GM23338 (cell line): ENCODE measurements around the gene PHYHD1. TPM values are rescaled to one million over a fixed set of nuclear protein-coding genes. Genes with fewer than 3 reads are reported as not detected.

Source experiments
- ATAC-seq: fragments of 200-7000 bp; cut with Tn5 transposase; 3 replicates; pipeline ENCODE4 v1.9.1; 2020
- DNase-seq: peaks from one replicate; pipeline ENCODE4 v3.0.0-alpha.2; 2015; ENCODE audit warnings: low spot score
- H2AFZ ChIP-seq: fragments of 200-600 bp; sonication (generic); 2 replicates; pipeline ENCODE4 v1.8.0; 2016; ENCODE audit warnings: antibody characterized with exemption, mild to moderate bottlenecking, moderate library complexity
- H3F3A ChIP-seq: fragments of 200-600 bp; sonication (generic); replicated peaks from 2 replicates; pipeline ENCODE4 v1.8.0; 2017; ENCODE audit warnings: antibody characterized with exemption, mixed run types, low read depth
- H3K27ac ChIP-seq: fragments of 200-600 bp; sonication (generic); 2 replicates; pipeline ENCODE4 v1.6.1; 2016; ENCODE audit warnings: low read depth
- H3K27me3 ChIP-seq: fragments of 200-600 bp; sonication (generic); 2 replicates; pipeline ENCODE4 v1.8.0; 2016; ENCODE audit warnings: mild to moderate bottlenecking, mixed run types, moderate library complexity; ENCODE audit not compliant: insufficient read depth
- H3K36me3 ChIP-seq: fragments of 200-600 bp; sonication (generic); 2 replicates; pipeline ENCODE4 v1.8.0; 2016; ENCODE audit warnings: mild to moderate bottlenecking; ENCODE audit not compliant: insufficient read depth
- H3K4me1 ChIP-seq: fragments of 200-600 bp; sonication (generic); 2 replicates; pipeline ENCODE4 v1.8.0; 2016; ENCODE audit warnings: mild to moderate bottlenecking, moderate library complexity; ENCODE audit not compliant: insufficient read depth
- H3K4me2 ChIP-seq: fragments of 200-600 bp; sonication (generic); 2 replicates; pipeline ENCODE4 v1.7.1; 2017; ENCODE audit warnings: mixed run types
- H3K4me3 ChIP-seq: fragments of 200-600 bp; sonication (generic); 2 replicates; pipeline ENCODE4 v1.6.1; 2016; ENCODE audit warnings: mixed run types
- H3K79me2 ChIP-seq: fragments of 200-600 bp; sonication (generic); replicated peaks from 2 replicates; pipeline ENCODE4 v1.8.0; 2017; ENCODE audit warnings: mild to moderate bottlenecking; ENCODE audit not compliant: insufficient read depth
- H3K9me2 ChIP-seq: fragments of 200-600 bp; sonication (generic); 2 replicates; pipeline ENCODE4 v1.8.0; 2017; ENCODE audit not compliant: insufficient read depth
- H4K20me1 ChIP-seq: fragments of 200-600 bp; sonication (generic); replicated peaks from 2 replicates; pipeline ENCODE4 v1.8.0; 2017; ENCODE audit warnings: mild to moderate bottlenecking; ENCODE audit not compliant: insufficient read depth
- H3K27ac Mint-ChIP-seq: 2 replicates; pipeline ENCODE4 v1.8.0; 2020; ENCODE audit warnings: inconsistent platforms, mild to moderate bottlenecking, moderate library complexity, mixed read lengths
- H3K27me3 Mint-ChIP-seq: 3 replicates; pipeline ENCODE4 v1.8.0; 2022; ENCODE audit warnings: low read depth, mild to moderate bottlenecking, moderate library complexity, mixed read lengths, inconsistent platforms; ENCODE audit not compliant: insufficient read depth, poor library complexity
- H3K36me3 Mint-ChIP-seq: 3 replicates; pipeline ENCODE4 v1.8.0; 2021; ENCODE audit warnings: low read depth, mild to moderate bottlenecking, inconsistent platforms, moderate library complexity, mixed read lengths
- H3K4me1 Mint-ChIP-seq: 3 replicates; pipeline ENCODE4 v1.8.0; 2020; ENCODE audit warnings: mild to moderate bottlenecking, inconsistent platforms, mixed read lengths
- H3K4me3 Mint-ChIP-seq: 3 replicates; pipeline ENCODE4 v1.8.0; 2021; ENCODE audit warnings: moderate library complexity, mild to moderate bottlenecking, inconsistent platforms, mixed read lengths
- H3K9me3 Mint-ChIP-seq: 3 replicates; pipeline ENCODE4 v1.8.0; 2020; ENCODE audit warnings: moderate library complexity, mild to moderate bottlenecking, inconsistent platforms, mixed read lengths
- CREB1 ChIP-seq: fragments of 250-450 bp; sonication (Bioruptor Pico); IDR thresholded peaks from 2 replicates; pipeline ENCODE4 v1.5.0; 2020; ENCODE audit warnings: low read depth, mild to moderate bottlenecking, moderate library complexity
- CTCF ChIP-seq, 2 experiments: fragments of 200-600 bp in 1 of 2; sonication (generic) in 1 of 2; conservative IDR thresholded peaks; 2 replicates each; pipeline versions ENCODE4 v1.5.1 to v1.6.1; 2016 to 2017; ENCODE audit warnings: antibody characterized with exemption in 2 of 2, low read depth in 2 of 2, mild to moderate bottlenecking in 2 of 2, moderate library complexity in 1 of 2
- ETS1 ChIP-seq: IDR thresholded peaks from 2 replicates; pipeline ENCODE4 v1.6.1; 2016; ENCODE audit warnings: antibody characterized with exemption
- EZH2 ChIP-seq: fragments of 200-600 bp; sonication (generic); IDR thresholded peaks from one replicate; pipeline ENCODE4 v1.8.0; 2017; ENCODE audit warnings: antibody characterized with exemption, mild to moderate bottlenecking, low read depth; ENCODE audit not compliant: unreplicated experiment
- EZH2phosphoT487 ChIP-seq: fragments of 200-600 bp; sonication (generic); IDR thresholded peaks from one replicate; pipeline ENCODE4 v1.8.1; 2018; ENCODE audit warnings: antibody characterized with exemption; ENCODE audit not compliant: unreplicated experiment
- JUNB ChIP-seq: IDR thresholded peaks from one replicate; pipeline ENCODE4 v1.6.1; 2016; ENCODE audit warnings: antibody characterized with exemption; ENCODE audit not compliant: unreplicated experiment
- NANOG ChIP-seq: IDR thresholded peaks from 2 replicates; pipeline ENCODE4 v1.6.1; 2016; ENCODE audit warnings: antibody characterized with exemption, borderline replicate concordance
- POLR2AphosphoS5 ChIP-seq: IDR thresholded peaks from 2 replicates; pipeline ENCODE4 v1.6.1; 2016; ENCODE audit warnings: antibody characterized with exemption, low read depth
- STAT1 ChIP-seq: IDR thresholded peaks from one replicate; pipeline ENCODE4 v1.6.1; 2016; ENCODE audit warnings: antibody characterized with exemption; ENCODE audit not compliant: unreplicated experiment
- ZNF114 ChIP-seq: fragments of 250-450 bp; sonication (Bioruptor Pico); IDR thresholded peaks from 2 replicates; pipeline ENCODE4 v1.5.0; 2020; ENCODE audit warnings: mild to moderate bottlenecking, moderate library complexity
- ZNF331 ChIP-seq: fragments of 250-450 bp; sonication (Bioruptor Pico); IDR thresholded peaks from 2 replicates; pipeline ENCODE4 v1.5.0; 2020; ENCODE audit warnings: low read depth, mild to moderate bottlenecking, moderate library complexity
- polyA plus RNA-seq: library from polyadenylated mRNA; unstranded; fragments of >200 nt; fragmentation: Nextera tagmentation; extraction: Ambion mirVana; gene quantifications from 2 replicates; pipeline ENCODE4 v1.2.1, GENCODE V29; 2016
- total RNA-seq: library from RNA; depleted of rRNA; stranded (reverse); fragments of >200 nt; shearing (Covaris generic); gene quantifications from 2 replicates; pipeline ENCODE4 v1.2.3, GENCODE V29; 2014
- TF ChIP-seq, protein P1 (sequence below): fragments of 250-450 bp; sonication (Bioruptor Pico); IDR thresholded peaks from 2 replicates; pipeline ENCODE4 v1.5.0; 2020; ENCODE audit warnings: mild to moderate bottlenecking, moderate library complexity
- TF ChIP-seq, protein P2 (sequence below): IDR thresholded peaks from one replicate; pipeline ENCODE4 v1.6.1; 2018; ENCODE audit warnings: antibody characterized with exemption; ENCODE audit not compliant: unreplicated experiment

PHYHD1 gene
- total and polyA plus RNA-seq, 2 experiments from 2014 or later = 10.4 to 16.8 TPM

- Mint-ChIP-seq H3K27me3 (peaks cover 6% of the 10 kb centered on the region), H3K36me3 (peaks cover 67% of the 10 kb centered on the region), H3K4me3 (no peak overlapping the region), H3K27ac (0 out of 2 replicates have a peak overlapping the region, but pooled peaks have one; percentile 95), H3K4me1 (peaks cover 32% of the 10 kb centered on the region), H3K9me3 (no peaks in the 10 kb centered on the region)
- Histone ChIP-seq H4K20me1 (peaks cover 16% of the 10 kb centered on the region; the same call in 1 of the 2 replicates), H3K4me1 (peaks cover 13% of the 10 kb centered on the region), H3K36me3 (peaks cover 5% of the 10 kb centered on the region; the same call in 1 of the 2 replicates), H3K4me2 (peak overlapping the region; percentile 64; the same call in 1 of the 2 replicates), H3K79me2 (peaks cover 31% of the 10 kb centered on the region), H2AFZ (no peak overlapping the region), H3F3A (no peaks in the 10 kb centered on the region), H3K9me2 (no peaks in the 10 kb centered on the region), H3K27me3 (no peaks in the 10 kb centered on the region), H3K27ac (peak overlapping the region; percentile 94; the same call in 1 of the 2 replicates), H3K4me3 (no peak overlapping the region)
- ATAC-seq = no peak
- no peak for TF ChIP-seq ZNF331
- no peak for TF ChIP-seq CTCF (conservative IDR thresholded peaks at IDR 0.05; ENCODE audit: low read depth in 2 of 2)
- no peak for TF ChIP-seq STAT1
- TF ChIP-seq, protein P1, sequence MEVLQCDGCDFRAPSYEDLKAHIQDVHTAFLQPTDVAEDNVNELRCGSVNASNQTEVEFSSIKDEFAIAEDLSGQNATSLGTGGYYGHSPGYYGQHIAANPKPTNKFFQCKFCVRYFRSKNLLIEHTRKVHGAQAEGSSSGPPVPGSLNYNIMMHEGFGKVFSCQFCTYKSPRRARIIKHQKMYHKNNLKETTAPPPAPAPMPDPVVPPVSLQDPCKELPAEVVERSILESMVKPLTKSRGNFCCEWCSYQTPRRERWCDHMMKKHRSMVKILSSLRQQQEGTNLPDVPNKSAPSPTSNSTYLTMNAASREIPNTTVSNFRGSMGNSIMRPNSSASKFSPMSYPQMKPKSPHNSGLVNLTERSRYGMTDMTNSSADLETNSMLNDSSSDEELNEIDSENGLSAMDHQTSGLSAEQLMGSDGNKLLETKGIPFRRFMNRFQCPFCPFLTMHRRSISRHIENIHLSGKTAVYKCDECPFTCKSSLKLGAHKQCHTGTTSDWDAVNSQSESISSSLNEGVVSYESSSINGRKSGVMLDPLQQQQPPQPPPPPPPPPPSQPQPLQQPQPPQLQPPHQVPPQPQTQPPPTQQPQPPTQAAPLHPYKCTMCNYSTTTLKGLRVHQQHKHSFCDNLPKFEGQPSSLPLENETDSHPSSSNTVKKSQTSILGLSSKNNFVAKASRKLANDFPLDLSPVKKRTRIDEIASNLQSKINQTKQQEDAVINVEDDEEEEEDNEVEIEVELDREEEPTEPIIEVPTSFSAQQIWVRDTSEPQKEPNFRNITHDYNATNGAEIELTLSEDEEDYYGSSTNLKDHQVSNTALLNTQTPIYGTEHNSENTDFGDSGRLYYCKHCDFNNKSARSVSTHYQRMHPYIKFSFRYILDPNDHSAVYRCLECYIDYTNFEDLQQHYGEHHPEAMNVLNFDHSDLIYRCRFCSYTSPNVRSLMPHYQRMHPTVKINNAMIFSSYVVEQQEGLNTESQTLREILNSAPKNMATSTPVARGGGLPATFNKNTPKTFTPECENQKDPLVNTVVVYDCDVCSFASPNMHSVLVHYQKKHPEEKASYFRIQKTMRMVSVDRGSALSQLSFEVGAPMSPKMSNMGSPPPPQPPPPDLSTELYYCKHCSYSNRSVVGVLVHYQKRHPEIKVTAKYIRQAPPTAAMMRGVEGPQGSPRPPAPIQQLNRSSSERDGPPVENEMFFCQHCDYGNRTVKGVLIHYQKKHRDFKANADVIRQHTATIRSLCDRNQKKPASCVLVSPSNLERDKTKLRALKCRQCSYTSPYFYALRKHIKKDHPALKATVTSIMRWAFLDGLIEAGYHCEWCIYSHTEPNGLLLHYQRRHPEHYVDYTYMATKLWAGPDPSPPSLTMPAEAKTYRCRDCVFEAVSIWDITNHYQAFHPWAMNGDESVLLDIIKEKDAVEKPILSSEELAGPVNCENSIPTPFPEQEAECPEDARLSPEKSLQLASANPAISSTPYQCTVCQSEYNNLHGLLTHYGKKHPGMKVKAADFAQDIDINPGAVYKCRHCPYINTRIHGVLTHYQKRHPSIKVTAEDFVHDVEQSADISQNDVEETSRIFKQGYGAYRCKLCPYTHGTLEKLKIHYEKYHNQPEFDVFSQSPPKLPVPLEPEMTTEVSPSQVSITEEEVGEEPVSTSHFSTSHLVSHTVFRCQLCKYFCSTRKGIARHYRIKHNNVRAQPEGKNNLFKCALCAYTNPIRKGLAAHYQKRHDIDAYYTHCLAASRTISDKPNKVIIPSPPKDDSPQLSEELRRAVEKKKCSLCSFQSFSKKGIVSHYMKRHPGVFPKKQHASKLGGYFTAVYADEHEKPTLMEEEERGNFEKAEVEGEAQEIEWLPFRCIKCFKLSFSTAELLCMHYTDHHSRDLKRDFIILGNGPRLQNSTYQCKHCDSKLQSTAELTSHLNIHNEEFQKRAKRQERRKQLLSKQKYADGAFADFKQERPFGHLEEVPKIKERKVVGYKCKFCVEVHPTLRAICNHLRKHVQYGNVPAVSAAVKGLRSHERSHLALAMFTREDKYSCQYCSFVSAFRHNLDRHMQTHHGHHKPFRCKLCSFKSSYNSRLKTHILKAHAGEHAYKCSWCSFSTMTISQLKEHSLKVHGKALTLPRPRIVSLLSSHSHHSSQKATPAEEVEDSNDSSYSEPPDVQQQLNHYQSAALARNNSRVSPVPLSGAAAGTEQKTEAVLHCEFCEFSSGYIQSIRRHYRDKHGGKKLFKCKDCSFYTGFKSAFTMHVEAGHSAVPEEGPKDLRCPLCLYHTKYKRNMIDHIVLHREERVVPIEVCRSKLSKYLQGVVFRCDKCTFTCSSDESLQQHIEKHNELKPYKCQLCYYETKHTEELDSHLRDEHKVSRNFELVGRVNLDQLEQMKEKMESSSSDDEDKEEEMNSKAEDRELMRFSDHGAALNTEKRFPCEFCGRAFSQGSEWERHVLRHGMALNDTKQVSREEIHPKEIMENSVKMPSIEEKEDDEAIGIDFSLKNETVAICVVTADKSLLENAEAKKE (CRISPR knock-in tag) = no peak
- TF ChIP-seq NANOG = no peak
- no peak for TF ChIP-seq EZH2phosphoT487
- no peak for TF ChIP-seq POLR2AphosphoS5
- no peak for TF ChIP-seq EZH2
- no peak for TF ChIP-seq JUNB
- TF ChIP-seq CREB1 (CRISPR knock-in tag) = no peak
- TF ChIP-seq, protein P2, sequence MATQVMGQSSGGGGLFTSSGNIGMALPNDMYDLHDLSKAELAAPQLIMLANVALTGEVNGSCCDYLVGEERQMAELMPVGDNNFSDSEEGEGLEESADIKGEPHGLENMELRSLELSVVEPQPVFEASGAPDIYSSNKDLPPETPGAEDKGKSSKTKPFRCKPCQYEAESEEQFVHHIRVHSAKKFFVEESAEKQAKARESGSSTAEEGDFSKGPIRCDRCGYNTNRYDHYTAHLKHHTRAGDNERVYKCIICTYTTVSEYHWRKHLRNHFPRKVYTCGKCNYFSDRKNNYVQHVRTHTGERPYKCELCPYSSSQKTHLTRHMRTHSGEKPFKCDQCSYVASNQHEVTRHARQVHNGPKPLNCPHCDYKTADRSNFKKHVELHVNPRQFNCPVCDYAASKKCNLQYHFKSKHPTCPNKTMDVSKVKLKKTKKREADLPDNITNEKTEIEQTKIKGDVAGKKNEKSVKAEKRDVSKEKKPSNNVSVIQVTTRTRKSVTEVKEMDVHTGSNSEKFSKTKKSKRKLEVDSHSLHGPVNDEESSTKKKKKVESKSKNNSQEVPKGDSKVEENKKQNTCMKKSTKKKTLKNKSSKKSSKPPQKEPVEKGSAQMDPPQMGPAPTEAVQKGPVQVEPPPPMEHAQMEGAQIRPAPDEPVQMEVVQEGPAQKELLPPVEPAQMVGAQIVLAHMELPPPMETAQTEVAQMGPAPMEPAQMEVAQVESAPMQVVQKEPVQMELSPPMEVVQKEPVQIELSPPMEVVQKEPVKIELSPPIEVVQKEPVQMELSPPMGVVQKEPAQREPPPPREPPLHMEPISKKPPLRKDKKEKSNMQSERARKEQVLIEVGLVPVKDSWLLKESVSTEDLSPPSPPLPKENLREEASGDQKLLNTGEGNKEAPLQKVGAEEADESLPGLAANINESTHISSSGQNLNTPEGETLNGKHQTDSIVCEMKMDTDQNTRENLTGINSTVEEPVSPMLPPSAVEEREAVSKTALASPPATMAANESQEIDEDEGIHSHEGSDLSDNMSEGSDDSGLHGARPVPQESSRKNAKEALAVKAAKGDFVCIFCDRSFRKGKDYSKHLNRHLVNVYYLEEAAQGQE = no peak
- no peak for TF ChIP-seq ZNF114 (CRISPR knock-in tag)
- TF ChIP-seq ETS1 = no peak
- no peak for DNase-seq
Observed at GRCh38 chr9:128910906-128911305, 9.9 kb upstream of the PHYHD1 start.
